Measurements from ENCODE around the gene VPS29.
A peak's percentile ranks its signal among the peaks of the same experiment; 100 is the strongest.

VPS29 gene

DNA sequence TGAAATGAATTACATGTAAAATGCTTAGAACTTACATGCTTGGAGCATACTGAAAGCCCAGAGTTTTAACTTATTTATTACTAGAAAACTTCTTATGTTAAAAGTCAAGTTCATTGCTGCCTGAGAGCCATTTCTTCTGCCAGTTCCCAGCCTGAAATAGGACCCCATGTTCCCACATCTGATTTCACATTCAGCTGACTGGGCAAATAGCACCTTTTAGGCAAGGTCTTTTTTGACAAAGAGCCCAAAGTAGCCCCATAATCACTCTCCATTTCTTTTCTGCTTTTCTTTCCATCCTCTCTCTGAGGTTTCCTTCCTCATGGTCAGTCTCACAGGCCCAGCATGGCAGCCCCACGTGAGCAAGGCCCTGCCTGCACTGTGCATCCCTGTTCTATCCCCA lies 50.6 kb downstream of the VPS29 start:
- no peaks in the 10 kb centered on the region for H3K27me3 ChIP-seq (ENCODE audit: insufficient read depth, low read depth)
- no peak overlapping the region for H3K4me2 ChIP-seq
- no peak overlapping the region for H3K27ac ChIP-seq
- TF ChIP-seq CTCF (conservative IDR thresholded peaks at IDR 0.05; ENCODE audit: low read depth, low read length) = no peak
- peaks cover 28% of the 10 kb centered on the region; the same call in 1 of the 2 replicates for H3K79me2 ChIP-seq (ENCODE audit: insufficient read depth, low read depth)
- H3K9ac ChIP-seq = no peak overlapping the region
- H2AFZ ChIP-seq (ENCODE audit: low read depth) = no peak overlapping the region
- no peaks in the 10 kb centered on the region for H3K36me3 ChIP-seq (ENCODE audit: insufficient read depth)
- no peaks in the 10 kb centered on the region for H3K4me1 ChIP-seq (ENCODE audit: low read depth, poor library complexity, severe bottlenecking)
- no peaks in the 10 kb centered on the region for H4K20me1 ChIP-seq (ENCODE audit: insufficient read depth)
- H3K4me3 ChIP-seq (IDR thresholded peaks at IDR 0.05; ENCODE audit: insufficient read depth, low read depth, low read length) = no peak overlapping the region

GRCh38 chr12:110449799-110450497 lies 52.0 kb downstream of the VPS29 start, which contains the start of gene ARPC3:
TSS of gene ARPC3 (minus strand) at chr12:110450337. CDS start at chr12:110450260, 77 bp downstream.
- Histone ChIP-seq H3K4me1 (ENCODE audit: low read depth, poor library complexity, severe bottlenecking) (no peaks in the 10 kb centered on the region), H3K27me3 (ENCODE audit: insufficient read depth, low read depth) (no peaks in the 10 kb centered on the region), H4K20me1 (ENCODE audit: insufficient read depth) (no peaks in the 10 kb centered on the region), H3K27ac (peak within 1 kb of the TSS; percentile 59), H3K9ac (peak within 1 kb of the TSS; percentile 68), H3K36me3 (ENCODE audit: insufficient read depth) (no peaks in the 10 kb centered on the region), H3K79me2 (ENCODE audit: insufficient read depth, low read depth) (peaks cover 28% of the 10 kb centered on the region; the same call in 1 of the 2 replicates), H3K4me2 (peak within 1 kb of the TSS; percentile 55), H3K4me3 (IDR thresholded peaks at IDR 0.05; ENCODE audit: insufficient read depth, low read depth, low read length) (no peak within 1 kb of the TSS), H2AFZ (ENCODE audit: low read depth) (peak within 1 kb of the TSS; percentile 69; the same call in 1 of the 2 replicates)
- peak; percentile 53 for TF ChIP-seq CTCF (conservative IDR thresholded peaks at IDR 0.05; ENCODE audit: low read depth, low read length)

DNA sequence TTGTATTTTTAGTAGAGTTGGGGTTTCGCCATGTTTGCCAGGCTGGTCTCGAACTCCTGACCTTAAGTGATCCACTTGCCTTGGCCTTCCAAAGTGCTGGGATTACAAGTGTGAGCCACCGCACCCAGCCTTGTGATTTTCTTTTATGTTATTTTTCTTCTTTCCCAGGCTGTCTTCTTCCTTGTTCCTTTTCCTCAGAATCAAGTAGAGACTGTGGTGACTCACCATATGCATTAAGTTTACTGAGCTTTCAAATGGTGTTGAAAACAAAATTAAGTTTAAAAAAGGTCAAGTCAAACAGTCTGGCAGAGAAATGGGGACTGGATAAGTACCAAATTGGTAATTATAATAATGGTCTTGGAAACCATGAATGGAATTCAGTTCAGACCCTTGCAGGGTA lies 57.5 kb downstream of the VPS29 start:
- no peak overlapping the region for H3K4me2 ChIP-seq
- no peak overlapping the region for H2AFZ ChIP-seq (ENCODE audit: low read depth)
- TF ChIP-seq CTCF (conservative IDR thresholded peaks at IDR 0.05; ENCODE audit: low read depth, low read length) = no peak
- no peak overlapping the region for H3K27ac ChIP-seq
- no peak overlapping the region for H3K9ac ChIP-seq
- no peak overlapping the region for H3K4me3 ChIP-seq (IDR thresholded peaks at IDR 0.05; ENCODE audit: insufficient read depth, low read depth, low read length)
- H3K4me1 ChIP-seq (ENCODE audit: low read depth, poor library complexity, severe bottlenecking) = no peaks in the 10 kb centered on the region
- no peaks in the 10 kb centered on the region for H3K36me3 ChIP-seq (ENCODE audit: insufficient read depth)
- no peaks in the 10 kb centered on the region for H3K27me3 ChIP-seq (ENCODE audit: insufficient read depth, low read depth)
- peaks cover 30% of the 10 kb centered on the region; the same call in 1 of the 2 replicates for H3K79me2 ChIP-seq (ENCODE audit: insufficient read depth, low read depth)
- H4K20me1 ChIP-seq (ENCODE audit: insufficient read depth) = no peaks in the 10 kb centered on the region

Data from KMS-11 (cell line).